GM12865 (cell line): ENCODE results near the gene KCMF1.

Experiments used
- DNase-seq: peaks from one replicate; pipeline ENCODE4 v3.0.0; 2010; ENCODE audit warnings: low read depth
- H3K4me3 ChIP-seq: 2 replicates; pipeline ENCODE4 v1.5.1; 2011; ENCODE audit warnings: mild to moderate bottlenecking, low read depth, low read length, control low read depth
- CTCF ChIP-seq: IDR thresholded peaks from 2 replicates; pipeline ENCODE4 v1.5.1; 2011; ENCODE audit warnings: low read length, control low read depth, low read depth, inconsistent platforms; ENCODE audit not compliant: insufficient read depth; ENCODE audit errors: missing control alignments

The KCMF1 gene

GRCh38 chr2:84969511-84970209 is 1.3 kb upstream of the KCMF1 start:
- DNase-seq, result peak; percentile 76
- peak overlapping the region; percentile 92 for H3K4me3 ChIP-seq
- TF ChIP-seq CTCF, result no peak

- DNase-seq, result peak; percentile 85
- TF ChIP-seq CTCF, result no peak
- peak overlapping the region; percentile 92 for H3K4me3 ChIP-seq
Measured at GRCh38 chr2:84970210-84970867, 622 bp upstream of the KCMF1 start.

- peak overlapping the region; percentile 98 for H3K4me3 ChIP-seq
- no peak for TF ChIP-seq CTCF
- peak; percentile 75 for DNase-seq
Measured at GRCh38 chr2:84971510-84972206, 697 bp downstream of the KCMF1 start.

- peak overlapping the region; percentile 98 for H3K4me3 ChIP-seq
- DNase-seq, result no peak
- TF ChIP-seq CTCF, result no peak
Measured at GRCh38 chr2:84972207-84972783, 1.3 kb downstream of the KCMF1 start.

GRCh38 chr2:84972932-84973331 is 2.0 kb downstream of the KCMF1 start:
- no peak for TF ChIP-seq CTCF

GRCh38 chr2:84980263-84980983 is 9.5 kb downstream of the KCMF1 start:
- no peak overlapping the region for H3K4me3 ChIP-seq
- TF ChIP-seq CTCF, result no peak

More at GRCh38 chr2:84972932-84973331, 2.0 kb downstream of the KCMF1 start:
- peak overlapping the region; percentile 98 for H3K4me3 ChIP-seq
- DNase-seq, result no peak

More at GRCh38 chr2:84980263-84980983, 9.5 kb downstream of the KCMF1 start:
- no peak for DNase-seq
